Airway epithelial cell (primary cell): ENCODE data around the gene ELF4. TPM values are rescaled to one million over a fixed set of nuclear protein-coding genes. Genes with fewer than 3 reads are reported as not detected.

Experiments
- total RNA-seq: library from RNA; depleted of rRNA; stranded (reverse); fragments of >200 nt; gene quantifications from 2 replicates; pipeline ENCODE4 v1.2.3, GENCODE V29; 2015

The ELF4 gene
- total RNA-seq, result 14.2 and 19.6 TPM in 2 replicates

DNA sequence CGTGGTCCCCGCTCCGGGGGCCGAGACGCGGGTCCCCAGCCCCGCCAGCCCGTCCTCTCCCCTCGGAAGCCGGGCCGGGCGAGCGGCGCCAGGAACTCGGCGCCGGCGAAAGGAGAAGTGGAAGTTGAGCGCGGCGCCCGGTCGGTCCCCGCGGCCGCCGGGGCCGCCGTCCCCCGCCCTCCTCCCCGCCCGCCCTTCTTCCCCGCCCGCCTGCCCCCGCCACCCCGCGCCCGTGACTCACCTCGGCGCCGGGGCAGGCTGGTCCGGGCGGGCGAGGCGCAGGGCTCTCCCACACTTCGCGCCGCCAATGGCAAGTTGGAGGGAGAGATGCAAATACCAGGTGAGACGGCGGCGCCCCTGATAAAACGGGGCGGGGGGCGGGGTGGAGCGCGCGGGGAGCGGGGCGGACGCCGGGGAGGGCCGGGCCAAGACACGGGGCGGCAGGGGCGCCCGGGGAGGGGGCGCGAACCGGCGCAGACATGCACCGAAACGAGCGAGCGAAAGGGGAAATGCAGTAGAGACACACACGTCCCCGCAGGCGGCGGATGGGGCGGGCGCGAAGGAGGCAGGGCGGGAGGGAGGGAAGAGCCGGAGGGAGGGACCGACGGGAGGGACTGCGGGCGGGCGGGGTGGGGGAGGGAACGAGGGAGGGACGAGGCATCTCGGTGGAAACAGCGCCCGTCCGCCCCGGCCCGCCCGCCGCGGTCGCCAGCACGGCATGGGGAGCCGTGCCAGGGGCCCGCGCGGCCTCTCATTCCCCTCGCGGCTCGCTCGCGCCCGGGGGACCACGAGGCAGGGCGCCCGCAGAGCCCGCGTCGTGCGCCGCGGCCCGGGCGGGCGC is at the start of gene ELF4:
TSS of gene ELF4 (minus strand) at position 119 of the 841 bp plus-strand sequence. CDS start 29,167 bp downstream, outside the sequence.

Other genes starting within 250 kb of the ELF4 start
- 15.6 and 20.0 TPM in 2 replicates for gene UTP14A, start 204.3 kb downstream of the ELF4 start, total RNA-seq
- gene BCORL1, start 127.9 kb downstream of the ELF4 start, total RNA-seq, result 1.7 and 2.8 TPM in 2 replicates
- 12.9 and 24.5 TPM in 2 replicates for gene AIFM1, start 55.3 kb upstream of the ELF4 start, total RNA-seq
- gene RAB33A, start 61.5 kb upstream of the ELF4 start, total RNA-seq, result 0.21 TPM in 1 of 2 replicates, not detected in the other
- 2.0 and 3.9 TPM in 2 replicates for gene ZNF280C, start 158.4 kb upstream of the ELF4 start, total RNA-seq
- 9.2 and 9.6 TPM in 2 replicates for gene SLC25A14, start 229.4 kb upstream of the ELF4 start, total RNA-seq